NCI-H1417 treated with DMSO at 0.1 percent for 48 hours (cell line): ENCODE results near the gene ZDHHC11B.
"Not testable (repeated sequence)": the region's sequence is repeated elsewhere in the genome, so short reads cannot be mapped to it uniquely, and the experiment has no call there.

ENCODE experiments used
- DNase-seq: peaks from one replicate; lab custom pipeline; 2025; lab: John Stamatoyannopoulos, UW

ZDHHC11B gene

DNA sequence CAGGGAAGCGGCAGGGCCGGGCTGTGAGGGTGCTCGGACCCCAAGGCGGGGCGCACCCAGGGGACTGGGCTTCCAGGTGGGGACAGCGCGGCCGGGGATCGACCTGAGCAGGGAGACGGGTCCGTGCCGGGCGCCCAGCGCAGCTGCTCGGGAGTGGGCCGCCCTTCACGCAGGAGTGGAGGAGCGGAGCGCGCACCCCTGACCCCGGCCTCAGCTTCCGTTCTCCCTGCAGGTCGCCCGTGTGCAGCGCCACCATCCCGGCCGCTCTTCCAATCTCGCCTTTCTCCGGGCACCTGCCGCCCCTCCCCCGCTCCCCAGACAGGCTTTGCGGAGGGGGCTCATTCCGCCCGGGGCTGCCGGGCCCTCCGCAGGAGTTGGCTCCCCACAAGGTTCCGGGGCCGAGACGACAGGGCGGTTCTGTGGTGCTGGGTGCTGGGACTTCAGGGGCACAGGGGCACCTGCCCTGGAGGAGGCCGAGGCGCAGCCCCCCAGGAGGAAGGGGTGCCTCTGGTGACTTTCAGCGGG lies 714 bp upstream of the ZDHHC11B start:
- DNase-seq = not testable (repeated sequence)

DNA sequence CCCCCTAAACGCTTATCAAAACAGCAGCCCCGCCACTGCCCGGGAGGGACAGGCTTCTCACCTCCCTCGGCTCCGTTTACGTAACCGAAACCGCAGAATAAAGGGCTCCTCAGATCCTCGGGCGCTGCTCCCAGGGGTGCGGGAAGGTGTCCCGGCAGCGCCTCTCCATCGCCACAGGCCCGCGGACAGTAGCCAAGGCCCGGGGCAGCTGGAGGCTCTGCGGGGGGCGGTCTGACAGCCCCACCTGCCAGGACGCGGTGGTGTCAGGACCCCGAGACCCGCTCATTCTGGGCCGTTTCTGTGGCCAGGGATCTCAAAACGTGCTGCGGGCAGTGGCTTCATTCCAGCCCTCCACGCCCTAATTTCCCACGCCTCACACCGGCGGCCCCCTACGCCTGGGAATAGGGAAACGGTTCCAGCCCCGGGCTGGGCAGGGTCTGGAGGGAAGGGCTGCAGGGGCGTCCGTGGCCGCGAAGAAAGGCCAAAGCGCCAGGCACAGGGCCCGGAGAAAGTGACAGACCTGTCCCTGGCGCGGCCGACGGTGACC lies 575 bp downstream of the ZDHHC11B start:
- not testable (repeated sequence) for DNase-seq

DNA sequence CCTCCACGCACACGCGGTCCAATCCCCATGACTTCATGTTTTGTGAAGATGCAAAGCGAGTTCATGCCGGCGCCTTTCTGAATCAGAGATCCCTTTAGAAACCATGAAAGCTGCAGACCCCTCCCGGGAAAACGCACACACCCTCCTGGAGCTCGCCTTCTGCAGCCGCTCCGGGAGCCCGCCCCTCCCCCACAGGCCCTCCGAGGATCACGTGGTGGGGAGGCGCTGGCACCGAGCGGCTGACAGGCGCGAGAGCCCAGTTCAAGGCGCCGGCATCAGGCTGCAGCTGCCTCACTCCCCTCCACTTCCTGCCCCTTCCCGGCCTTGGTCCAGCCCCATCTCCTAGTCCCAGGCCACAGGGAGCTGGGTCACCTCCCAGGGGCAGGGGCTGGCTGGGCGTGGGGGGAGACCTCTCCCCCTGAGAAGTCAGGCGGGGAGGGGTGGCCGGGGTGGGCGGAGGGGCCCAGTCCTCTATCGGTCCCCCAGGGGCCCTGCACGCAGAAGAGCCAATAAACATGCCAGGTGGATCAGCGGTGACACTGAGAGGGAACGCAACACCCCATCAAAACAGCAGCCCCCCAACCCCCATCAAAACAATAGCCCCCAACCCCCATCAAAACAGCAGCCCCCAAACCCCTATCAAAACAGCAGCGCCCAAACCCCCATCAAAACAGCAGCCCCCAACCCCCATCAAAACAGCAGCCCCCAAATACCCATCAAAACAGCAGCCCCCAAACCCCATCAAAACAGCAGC lies 1.3 kb downstream of the ZDHHC11B start:
- DNase-seq = not testable (repeated sequence)

DNA sequence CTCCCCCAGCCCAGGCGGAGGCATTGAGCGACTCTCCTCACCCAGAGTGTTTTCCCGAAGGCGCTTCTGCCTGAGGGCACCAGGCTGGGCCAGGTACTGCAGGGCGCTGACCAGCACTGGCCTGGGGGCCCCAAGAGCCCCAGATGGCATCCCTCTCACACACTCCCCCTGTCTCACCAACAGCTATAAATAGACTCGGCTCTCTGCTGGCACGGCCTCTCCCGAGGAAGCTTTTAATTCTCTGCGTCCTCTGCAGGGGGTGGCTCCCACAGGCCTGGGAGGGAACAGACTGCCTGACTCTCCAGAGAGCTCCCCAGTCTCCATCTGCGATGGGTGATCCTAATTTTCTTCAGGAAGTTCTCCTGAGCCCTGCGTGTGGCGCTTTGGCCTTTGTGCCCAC lies 2.2 kb downstream of the ZDHHC11B start:
- DNase-seq = not testable (repeated sequence)

DNA sequence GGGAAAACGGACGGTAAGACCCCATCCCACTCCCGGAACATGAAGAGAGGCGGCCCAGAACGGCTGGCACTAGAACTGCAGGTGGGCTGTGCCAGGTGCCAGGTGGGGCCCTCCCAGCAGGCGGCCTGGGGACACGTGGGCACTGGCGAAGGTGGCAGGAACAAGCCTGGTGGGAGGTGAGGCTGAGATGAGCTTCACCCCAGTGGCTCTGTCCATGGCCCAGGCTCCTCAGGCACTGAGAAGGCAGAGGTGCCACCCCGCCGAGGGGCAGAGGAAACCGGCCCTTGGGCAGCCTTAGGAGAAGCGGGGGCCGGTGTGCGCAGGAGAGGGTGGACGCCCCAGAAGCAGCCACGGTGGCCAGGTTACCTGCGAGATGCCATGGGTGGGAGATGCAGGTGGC lies 4.0 kb downstream of the ZDHHC11B start:
- DNase-seq = not testable (repeated sequence)

DNA sequence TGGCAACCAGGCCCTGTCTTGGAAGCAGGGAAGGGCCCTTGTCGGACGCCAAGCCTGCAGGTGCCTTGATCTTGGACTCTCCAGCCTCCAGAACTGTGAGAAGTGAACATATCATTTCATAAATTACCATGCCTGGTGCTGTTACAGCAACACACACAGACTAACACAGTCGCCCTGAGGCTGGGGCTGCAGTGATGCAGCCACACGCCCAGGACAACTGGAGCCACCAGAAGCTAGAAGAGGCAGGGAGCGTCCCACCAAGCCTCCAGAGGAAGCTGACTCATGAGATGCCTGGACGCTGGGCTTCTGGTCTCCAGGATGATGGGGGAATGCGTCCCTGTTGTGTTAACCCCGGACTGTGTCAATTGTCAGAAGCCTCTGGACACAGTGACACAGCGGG lies 5.6 kb downstream of the ZDHHC11B start:
- not testable (repeated sequence) for DNase-seq

DNA sequence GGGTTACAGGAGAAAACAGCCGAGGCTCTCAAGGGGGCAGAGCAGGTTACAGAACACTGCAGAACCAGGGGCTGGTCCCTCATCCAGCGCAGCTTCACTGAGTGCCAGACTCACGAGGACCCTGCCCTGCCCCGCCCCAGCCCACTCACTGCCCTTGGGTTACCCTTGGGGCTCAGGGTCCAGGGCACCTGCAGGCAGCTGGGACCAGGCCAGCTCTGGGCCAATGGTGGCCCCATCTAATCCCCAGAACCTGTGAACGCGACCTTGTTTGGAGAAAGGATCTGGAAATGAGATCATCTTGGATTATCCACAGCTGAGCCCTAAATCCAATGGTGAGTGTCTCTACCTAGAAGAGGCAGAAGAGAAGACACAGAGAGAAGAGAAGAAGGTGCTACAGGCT lies 6.1 kb downstream of the ZDHHC11B start:
- DNase-seq = not testable (repeated sequence)

DNA sequence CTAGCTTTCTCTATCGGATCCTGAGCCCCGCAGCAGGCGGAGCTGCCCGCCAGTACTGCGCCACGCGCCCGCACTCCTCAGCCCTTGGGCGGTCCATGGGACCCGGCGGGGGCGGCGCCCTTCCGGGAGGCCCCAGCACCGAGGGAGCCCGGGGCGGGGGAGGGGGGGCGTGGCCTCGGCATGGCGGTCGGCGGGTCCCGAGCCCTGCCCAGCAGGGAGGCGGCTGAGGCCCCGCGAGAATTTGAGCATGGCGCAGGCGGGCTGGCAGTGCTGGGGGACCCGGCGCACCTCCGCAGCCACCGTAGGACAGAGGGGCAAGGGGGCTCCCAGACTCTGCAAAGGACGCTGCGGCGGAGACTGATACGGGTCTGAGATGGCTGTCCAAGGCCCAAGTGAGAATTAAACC lies 6.8 kb downstream of the ZDHHC11B start:
- DNase-seq = no peak

DNA sequence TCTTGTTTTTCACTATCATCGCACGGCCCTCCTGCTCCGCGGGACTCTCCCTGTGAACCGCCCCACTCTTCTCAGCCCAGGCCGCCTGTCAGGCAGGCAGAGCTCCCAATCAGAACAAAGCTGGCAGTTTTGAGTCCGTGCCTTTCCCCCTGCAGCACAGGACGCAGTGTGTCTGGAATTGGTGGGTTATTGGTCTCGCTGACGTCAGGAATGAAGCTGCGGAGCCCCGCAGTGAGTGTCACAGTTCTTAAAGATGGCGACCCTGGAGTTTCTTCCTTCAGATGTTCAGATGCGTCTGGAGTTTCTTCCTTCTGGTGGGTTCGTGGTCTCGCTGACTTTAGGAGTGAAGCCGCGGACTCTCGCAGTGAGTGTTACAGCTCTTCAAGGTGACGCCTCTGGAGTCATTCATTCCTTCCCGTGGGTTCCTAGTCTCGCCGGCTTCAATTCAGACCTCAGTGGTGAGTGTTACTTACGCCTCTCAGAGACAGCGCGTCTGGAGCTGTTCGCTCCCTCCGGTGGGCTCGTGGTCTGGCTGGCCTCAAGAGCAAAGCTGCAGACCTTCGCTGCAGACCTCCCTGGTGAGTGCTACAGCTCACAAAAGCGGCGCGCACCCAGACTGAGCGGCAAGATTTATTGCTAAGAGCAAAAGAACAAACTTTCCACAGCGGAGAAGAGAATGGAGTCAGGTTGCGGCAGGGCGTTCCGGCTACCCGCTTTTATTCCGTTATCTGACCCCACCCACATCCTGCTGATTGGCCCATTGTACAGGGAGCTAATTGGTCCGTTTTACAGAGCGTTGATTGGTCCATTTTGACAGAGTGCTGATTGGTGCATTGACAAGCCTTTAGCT lies 7.4 kb downstream of the ZDHHC11B start:
- no peak for DNase-seq

DNA sequence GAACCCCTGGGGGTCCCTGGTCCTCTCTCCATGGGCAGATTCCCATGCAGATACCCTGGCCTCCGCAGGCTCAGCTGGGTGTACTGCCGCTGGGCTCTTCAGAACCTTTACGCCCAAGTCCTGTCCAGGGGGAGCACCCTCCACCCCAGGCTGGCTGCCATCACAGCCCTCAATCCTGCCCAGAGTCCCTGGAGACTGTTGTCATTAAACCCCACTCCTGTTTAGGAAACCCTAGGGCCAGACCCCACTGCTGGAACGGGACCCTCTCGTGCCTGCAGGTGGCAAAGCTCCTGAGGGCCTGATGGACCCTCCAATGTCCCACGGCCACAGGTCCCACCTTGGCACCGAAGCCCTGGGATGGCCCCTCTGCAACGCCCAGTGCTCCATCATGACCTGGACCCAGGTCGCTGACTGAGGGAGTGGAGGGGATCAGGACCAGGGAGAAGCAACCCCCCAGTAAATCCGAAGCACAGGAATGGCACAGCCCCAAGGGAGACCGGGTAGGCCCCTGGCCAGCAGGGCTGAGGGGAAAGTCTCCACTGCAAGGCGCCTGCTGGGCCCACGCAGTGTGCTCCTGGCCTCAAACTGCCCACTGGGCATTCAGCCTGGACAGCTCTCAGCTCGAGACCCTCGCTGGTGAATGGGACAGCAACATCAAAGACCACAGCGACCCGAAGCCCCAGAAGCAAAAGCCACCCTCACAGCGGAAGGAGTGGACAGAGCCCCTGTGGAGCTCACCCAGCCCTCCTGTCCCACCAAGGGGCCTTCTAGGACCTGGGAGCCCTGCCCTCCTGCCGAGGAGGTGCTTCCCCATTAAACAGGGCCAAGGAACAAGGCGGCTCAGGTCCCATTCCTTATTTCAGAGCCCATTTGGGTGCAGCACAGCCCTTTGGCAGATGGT lies 8.3 kb downstream of the ZDHHC11B start:
- no peak for DNase-seq

DNA sequence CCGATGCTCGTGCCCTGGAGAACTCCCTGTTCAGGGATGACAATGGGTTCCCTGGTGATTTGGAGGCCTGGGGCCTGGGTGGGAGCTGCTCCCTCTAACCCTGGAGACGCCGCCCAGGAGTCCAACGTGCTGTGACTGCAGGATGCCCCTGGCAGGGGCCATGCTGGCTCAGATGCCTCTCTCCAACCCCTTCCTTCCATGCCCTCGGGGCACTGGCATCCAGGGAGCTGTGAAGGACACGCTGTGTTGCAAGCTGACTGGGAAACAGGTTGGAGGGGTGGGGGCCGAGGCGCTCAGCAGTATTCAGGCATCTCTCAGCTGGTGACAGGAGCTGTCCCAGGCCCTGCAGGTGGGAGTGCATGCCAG lies 9.0 kb downstream of the ZDHHC11B start:
- not testable (repeated sequence) for DNase-seq

DNA sequence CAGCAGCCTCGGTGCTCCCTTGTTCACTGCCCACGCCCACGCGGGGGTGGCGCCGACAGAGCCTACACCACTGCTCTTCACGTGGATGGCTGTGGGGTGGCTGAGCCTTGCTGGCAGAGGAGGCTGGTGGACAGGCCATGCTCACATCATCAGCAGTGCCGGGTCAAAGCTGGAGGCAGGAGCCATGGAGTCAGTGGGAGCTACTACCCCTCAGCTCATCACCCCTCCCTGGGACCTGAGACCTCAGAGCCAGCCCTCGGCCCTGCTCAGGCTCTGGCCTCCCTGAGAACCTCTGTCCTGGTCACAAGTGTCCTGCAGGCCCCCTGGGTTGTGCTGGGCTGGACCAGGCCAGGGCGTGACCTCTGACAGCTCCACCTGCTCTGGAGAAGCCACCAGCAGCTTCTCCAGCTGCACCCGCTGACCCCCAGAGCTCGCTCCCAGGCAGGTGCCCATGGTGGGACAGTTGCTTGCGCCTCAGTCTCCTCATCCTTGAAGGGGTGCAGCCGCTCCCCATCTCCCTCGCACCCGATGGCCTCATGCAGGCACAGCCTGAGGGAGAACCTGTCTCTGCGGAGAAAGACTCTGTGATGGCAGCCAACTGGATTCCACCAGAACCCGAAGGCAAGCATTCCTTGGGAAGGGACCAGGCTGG lies 9.5 kb downstream of the ZDHHC11B start:
- not testable (repeated sequence) for DNase-seq

DNA sequence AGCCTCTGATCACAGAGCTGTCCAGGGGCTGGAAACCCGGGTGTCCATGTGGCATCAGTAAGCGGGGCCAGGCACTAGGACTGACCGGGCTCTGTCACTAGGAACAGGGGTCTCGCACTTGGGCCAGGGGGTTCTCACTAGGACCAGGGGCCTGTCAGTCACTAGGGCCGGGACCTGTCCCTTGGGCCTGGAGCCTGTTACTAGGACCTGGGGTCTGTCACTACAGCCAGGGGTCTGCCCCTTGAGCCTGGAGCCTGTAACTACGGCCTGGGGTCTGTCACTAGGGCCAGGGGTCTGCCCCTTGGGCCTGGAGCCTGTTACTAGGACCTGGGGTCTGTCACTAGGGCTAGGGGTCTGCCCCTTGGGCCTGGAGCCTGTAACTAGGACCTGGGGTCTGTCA lies 10.2 kb downstream of the ZDHHC11B start:
- not testable (repeated sequence) for DNase-seq

DNA sequence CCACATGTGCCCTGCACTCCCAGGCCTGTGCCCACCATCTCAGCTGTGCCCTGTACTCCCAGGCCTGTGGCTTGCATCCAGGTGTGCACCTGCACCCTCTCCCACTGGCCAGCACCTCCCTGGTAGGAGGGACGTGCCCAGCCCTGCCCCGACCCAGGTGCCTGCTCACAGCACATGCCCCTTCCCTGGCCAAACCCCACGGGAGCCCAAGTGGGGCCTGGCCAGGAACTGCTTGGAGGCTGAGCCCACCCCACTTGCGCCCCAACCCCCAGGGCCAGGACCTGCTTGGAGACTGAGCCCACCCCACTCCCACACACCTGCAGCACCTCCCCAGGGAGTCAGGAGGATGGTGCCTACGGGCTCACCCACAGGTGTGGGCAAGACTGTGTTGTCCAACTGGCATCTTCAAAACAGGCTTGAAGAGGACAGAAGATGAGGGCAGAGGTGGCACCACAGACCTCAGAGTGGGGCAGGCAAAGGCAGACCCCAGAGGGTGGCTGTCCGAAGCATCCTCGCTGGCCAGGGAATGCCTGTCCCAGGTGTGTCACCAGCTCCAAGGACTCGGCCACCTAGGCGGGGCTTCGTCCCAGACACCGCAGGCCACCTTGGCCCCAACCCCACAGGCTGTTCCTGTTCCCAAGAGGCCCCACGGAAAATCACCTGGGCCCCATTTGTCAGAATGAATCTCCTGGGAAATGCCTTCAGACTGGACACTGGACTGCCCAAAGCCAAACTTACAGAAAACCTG lies 10.8 kb downstream of the ZDHHC11B start:
- no peak for DNase-seq

DNA sequence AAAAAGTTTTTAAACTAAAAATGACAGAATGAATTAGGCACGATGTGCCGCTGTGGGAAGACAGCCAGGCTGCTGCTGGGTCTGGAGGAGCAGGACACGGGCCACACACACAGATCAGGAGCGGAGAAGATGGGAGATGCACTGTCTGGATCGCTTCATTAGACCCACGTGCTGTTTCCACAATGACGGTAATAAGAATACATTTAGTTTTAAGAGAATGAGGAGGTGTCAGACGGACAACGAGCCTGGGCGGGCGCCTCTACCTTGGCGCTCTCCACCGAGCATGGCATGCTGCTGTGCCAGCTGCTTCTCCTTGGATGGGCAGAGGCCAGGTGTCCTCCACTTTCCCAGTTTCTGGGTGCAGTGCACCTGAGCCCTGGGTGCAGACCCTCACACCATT lies 11.6 kb downstream of the ZDHHC11B start:
- DNase-seq = not testable (repeated sequence)

DNA sequence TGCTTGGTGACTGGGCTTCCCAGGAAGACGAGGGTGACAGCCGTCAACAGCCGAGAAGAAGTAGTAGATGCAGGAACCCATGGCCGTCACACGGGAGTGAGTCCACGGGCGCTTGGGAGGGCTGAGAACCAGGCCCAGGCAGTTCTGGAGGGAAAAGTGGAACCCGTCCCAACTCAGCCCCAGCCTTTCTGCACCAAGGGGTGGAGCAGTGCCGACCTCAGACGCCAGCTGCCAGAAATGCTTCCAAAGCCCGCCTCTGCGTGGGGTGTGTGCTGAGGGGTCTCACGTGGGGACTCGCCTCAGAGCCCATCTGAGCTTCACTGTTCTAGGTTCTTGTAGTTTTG lies 12.0 kb downstream of the ZDHHC11B start:
- not testable (repeated sequence) for DNase-seq

DNA sequence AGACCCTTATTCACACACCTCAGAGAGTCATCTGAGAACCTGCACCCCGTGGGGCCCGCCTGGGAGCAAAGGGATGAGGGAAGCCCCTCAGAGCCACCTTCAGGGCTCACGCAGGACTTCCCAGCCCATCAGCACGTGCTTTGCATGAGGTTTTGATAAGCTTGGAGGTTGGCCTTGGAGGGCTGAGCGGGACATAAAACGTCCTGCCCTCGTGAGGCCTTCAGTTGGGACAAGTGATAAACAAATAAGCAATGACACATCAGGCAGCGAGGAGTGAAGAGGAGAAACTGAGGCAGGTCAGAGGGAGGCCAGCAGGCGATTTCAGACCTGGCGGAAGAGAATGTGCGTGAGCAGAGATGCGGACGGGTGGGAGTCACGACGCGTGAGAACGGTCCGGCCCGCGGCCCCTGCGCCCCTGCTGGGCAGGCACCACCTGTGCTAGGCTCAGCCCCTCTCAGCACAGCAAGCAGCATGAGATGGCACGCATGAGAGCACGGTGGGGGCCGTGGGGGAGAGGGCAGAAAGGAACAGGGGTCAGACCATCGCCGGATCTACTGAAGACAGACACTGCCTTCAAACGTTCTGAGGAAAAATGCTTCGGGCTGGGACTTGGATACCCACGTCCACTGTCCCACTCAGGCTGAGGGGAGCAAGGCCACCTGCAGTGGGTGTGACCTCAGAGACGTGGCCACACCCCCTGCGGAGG lies 12.5 kb downstream of the ZDHHC11B start:
- not testable (repeated sequence) for DNase-seq

DNA sequence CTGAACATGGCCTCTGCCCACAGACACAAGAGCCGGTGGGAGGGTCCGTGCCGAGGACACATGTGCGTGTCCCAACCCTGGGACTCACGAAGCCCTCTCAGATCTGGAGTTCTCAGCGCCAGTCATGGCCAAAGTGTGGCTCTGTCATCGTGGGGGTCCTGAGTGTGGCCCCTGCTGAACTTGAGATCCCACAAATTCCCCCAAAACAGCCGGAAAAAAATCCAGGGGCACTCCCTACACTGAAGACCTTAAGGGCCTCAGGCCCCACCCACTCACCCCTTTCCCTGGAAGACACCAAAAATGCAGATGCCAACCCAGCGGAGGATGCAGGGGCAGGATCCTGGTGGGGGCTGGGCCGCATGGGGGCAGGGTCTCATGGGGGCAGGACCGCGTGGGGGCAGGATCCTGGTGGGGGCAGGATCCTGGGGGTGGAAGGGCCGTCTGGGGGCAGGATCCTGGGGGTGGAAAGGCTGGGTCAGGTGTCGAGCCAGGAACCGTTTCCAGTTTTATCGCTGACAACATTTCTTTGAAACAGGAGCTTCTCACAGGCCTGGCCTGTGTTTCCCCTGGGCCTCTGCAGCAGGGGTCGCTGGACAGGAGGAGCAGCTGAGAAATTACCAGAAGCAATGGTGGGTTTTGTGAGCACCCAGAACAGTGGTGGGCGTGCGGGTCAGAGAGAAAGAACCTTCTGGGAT lies 13.3 kb downstream of the ZDHHC11B start:
- DNase-seq = not testable (repeated sequence)

DNA sequence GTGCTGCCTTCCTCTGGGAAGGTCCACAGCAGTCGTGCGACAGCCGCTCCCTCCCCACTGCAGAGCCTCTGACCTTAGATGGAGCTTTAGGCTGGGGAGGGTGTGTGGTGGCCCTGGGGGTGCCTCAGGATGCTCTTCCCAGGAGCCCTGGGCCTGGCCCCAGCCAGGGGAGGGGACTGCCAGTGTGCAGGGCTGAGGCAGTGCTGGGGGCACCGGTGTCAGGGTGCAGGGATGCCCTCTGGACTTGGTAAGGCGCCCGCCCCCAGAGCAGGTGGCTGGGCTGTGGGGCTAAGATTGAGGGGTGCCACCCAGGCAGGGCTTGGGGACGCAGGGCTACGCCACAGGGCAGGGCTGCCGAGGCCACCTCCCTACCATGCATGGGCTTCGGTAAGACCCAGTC lies 13.9 kb downstream of the ZDHHC11B start:
- DNase-seq = not testable (repeated sequence)
